Central memory CD8-positive, alpha-beta T cell (primary cell): ENCODE measurements around the gene GJD2.

ENCODE experiments used
- ATAC-seq: fragments of 150-1000 bp; cut with Tn5 transposase; replicated peaks from 2 replicates; pipeline ENCODE4 v1.10.0; 2022; ENCODE audit warnings: mild to moderate bottlenecking, moderate FRiP score, moderate number of reproducible peaks; ENCODE audit not compliant: poor library complexity, severe bottlenecking; ENCODE audit errors: extremely low read depth
- DNase-seq, 2 donors: peaks; one replicate each; pipeline ENCODE4 v3.0.0; 2021; ENCODE audit warnings: low spot score in 2 of 2
- H3K27ac Mint-ChIP-seq: one replicate; pipeline ENCODE4 v1.8.0; 2022; ENCODE audit warnings: low read depth, mild to moderate bottlenecking, moderate library complexity, mixed read lengths
- H3K27me3 Mint-ChIP-seq: one replicate; pipeline ENCODE4 v1.8.0; 2022; ENCODE audit warnings: mixed read lengths
- H3K36me3 Mint-ChIP-seq: one replicate; pipeline ENCODE4 v1.8.0; 2022; ENCODE audit warnings: mild to moderate bottlenecking, moderate library complexity, mixed read lengths; ENCODE audit not compliant: insufficient read depth
- H3K4me1 Mint-ChIP-seq: one replicate; pipeline ENCODE4 v1.8.0; 2022; ENCODE audit warnings: mixed read lengths
- H3K4me3 Mint-ChIP-seq: one replicate; pipeline ENCODE4 v1.8.0; 2022; ENCODE audit warnings: mild to moderate bottlenecking, moderate library complexity, mixed read lengths
- H3K9me3 Mint-ChIP-seq: one replicate; pipeline ENCODE4 v1.8.0; 2022; ENCODE audit warnings: mixed read lengths

GJD2 gene

GRCh38 chr15:34716111-34716510 lies 38.7 kb downstream of the GJD2 start:
- peaks cover 60% of the 10 kb centered on the region for H3K27me3 Mint-ChIP-seq
- H3K4me3 Mint-ChIP-seq = no peak overlapping the region
- H3K36me3 Mint-ChIP-seq = no peaks in the 10 kb centered on the region
- DNase-seq (no peak), ATAC-seq (no peak)
- no peaks in the 10 kb centered on the region for H3K9me3 Mint-ChIP-seq
- H3K27ac Mint-ChIP-seq = no peak overlapping the region
- H3K4me1 Mint-ChIP-seq = no peaks in the 10 kb centered on the region

- ATAC-seq = no peak
- Mint-ChIP-seq H3K27ac (no peak overlapping the region), H3K36me3 (no peaks in the 10 kb centered on the region), H3K4me1 (no peaks in the 10 kb centered on the region), H3K4me3 (no peak overlapping the region), H3K27me3 (peaks cover 51% of the 10 kb centered on the region), H3K9me3 (no peaks in the 10 kb centered on the region)
- DNase-seq = no peak
These were observed 40.2 kb downstream of the GJD2 start for GRCh38 chr15:34714476-34715121.

GRCh38 chr15:34713635-34714034 lies 41.2 kb downstream of the GJD2 start:
- Mint-ChIP-seq H3K36me3 (no peaks in the 10 kb centered on the region), H3K4me3 (no peak overlapping the region), H3K27ac (no peak overlapping the region), H3K27me3 (peaks cover 52% of the 10 kb centered on the region), H3K9me3 (no peaks in the 10 kb centered on the region), H3K4me1 (no peaks in the 10 kb centered on the region)
- no peak for ATAC-seq
- no peak for DNase-seq

GRCh38 chr15:34709866-34710265 lies 44.9 kb downstream of the GJD2 start:
- no peak overlapping the region for H3K27ac Mint-ChIP-seq
- H3K9me3 Mint-ChIP-seq = no peaks in the 10 kb centered on the region
- no peak for ATAC-seq
- H3K27me3 Mint-ChIP-seq = peaks cover 58% of the 10 kb centered on the region
- no peak for DNase-seq
- no peaks in the 10 kb centered on the region for H3K4me1 Mint-ChIP-seq
- no peaks in the 10 kb centered on the region for H3K36me3 Mint-ChIP-seq
- no peak overlapping the region for H3K4me3 Mint-ChIP-seq

DNA sequence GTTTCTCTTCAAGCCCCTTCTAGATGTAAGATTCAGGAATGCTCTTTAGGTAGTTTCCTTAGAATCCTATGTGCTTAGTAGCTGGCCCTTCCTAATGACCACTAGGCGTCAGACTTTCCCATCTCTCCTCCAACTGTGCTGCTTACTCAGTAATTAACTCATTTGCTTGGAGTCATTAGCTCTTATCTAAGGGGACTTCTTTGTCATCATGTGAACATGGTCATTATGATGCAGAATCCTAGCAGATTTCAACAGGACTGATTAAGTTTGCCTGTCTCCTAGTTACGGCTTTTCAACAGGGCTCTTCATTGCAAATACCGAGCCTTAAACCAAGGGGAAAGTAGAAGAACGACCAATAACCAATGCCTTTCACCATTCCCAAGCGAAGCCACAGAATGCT lies 46.4 kb downstream of the GJD2 start:
- Mint-ChIP-seq H3K27me3 (peaks cover 70% of the 10 kb centered on the region), H3K4me3 (no peak overlapping the region)
- no peak for ATAC-seq

GRCh38 chr15:34701536-34701935 lies 53.3 kb downstream of the GJD2 start:
- Mint-ChIP-seq H3K27me3 (peaks cover 52% of the 10 kb centered on the region), H3K4me1 (no peaks in the 10 kb centered on the region), H3K27ac (no peak overlapping the region), H3K4me3 (no peak overlapping the region), H3K9me3 (no peaks in the 10 kb centered on the region), H3K36me3 (no peaks in the 10 kb centered on the region)
- ATAC-seq (no peak), DNase-seq (no peak)

More for the DNA sequence above, 46.4 kb downstream of the GJD2 start:
- Mint-ChIP-seq H3K4me1 (no peaks in the 10 kb centered on the region), H3K9me3 (no peaks in the 10 kb centered on the region), H3K36me3 (no peaks in the 10 kb centered on the region), H3K27ac (no peak overlapping the region)
- DNase-seq = no peak
